Right lobe of liver (tissue), 6 donors: ENCODE results near the gene DYNLT2. TPM values are rescaled to one million over a fixed set of nuclear protein-coding genes. Genes with fewer than 3 reads are reported as not detected.

Experiments
- ATAC-seq, 4 donors: fragments of 200-7000 bp; cut with Tn5 transposase; one replicate each; pipeline ENCODE4 v1.9.1; 2020; ENCODE audit warnings: mild to moderate bottlenecking in 4 of 4, moderate library complexity in 4 of 4
- DNase-seq, 3 donors: peaks; one replicate each; pipeline ENCODE4 v3.0.0-alpha.2; 2020
- H3K27ac ChIP-seq, 3 donors: fragments of 200-600 bp; one replicate each; pipeline ENCODE4 v1.8.0; 2022
- H3K27me3 ChIP-seq, 2 donors: fragments of 200-600 bp; one replicate each; pipeline ENCODE4 v1.8.0; 2022
- H3K36me3 ChIP-seq, 4 donors: fragments of 200-600 bp; sonication (generic) in 1 of 4; one replicate each; pipeline versions ENCODE4 v1.5.1 to v1.8.0; 2017 to 2022; ENCODE audit warnings: control low read depth in 1 of 4
- H3K4me1 ChIP-seq, 4 donors: fragments of 200-600 bp; sonication (generic) in 1 of 4; one replicate each; pipeline versions ENCODE4 v1.5.1 to v1.8.0; 2017 to 2022; ENCODE audit warnings: control low read depth in 1 of 4
- H3K4me3 ChIP-seq, 3 donors: fragments of 200-600 bp; one replicate each; pipeline ENCODE4 v1.8.0; 2022
- H3K9me3 ChIP-seq, 4 donors: fragments of 200-600 bp; sonication (generic) in 1 of 4; one replicate each; pipeline versions ENCODE4 v1.5.1 to v1.8.0; 2017 to 2022; ENCODE audit warnings: control low read depth in 1 of 4
- POLR2A ChIP-seq: fragments of 450-650 bp; IDR thresholded peaks from one replicate; pipeline ENCODE4 v1.6.1; 2017; ENCODE audit warnings: antibody characterized with exemption, mild to moderate bottlenecking
- WGBS: methylation state at CpG from one replicate; pipeline ENCODE4 v1.1.6; 2018; ENCODE audit warnings: low coverage, low lambda C conversion rate; ENCODE audit not compliant: insufficient coverage; ENCODE audit errors: missing lambda C conversion rate; 5-methylcytosine and 5-hydroxymethylcytosine counted together
- intact Hi-C, 2 donors: fragments of 100-400 bp; cut with DNase I; formaldehyde crosslinking; loops; one replicate each; pipeline versions ENCODE4 v1.11.2 to v1.14.1; 2022
- total RNA-seq, 6 experiments: library from RNA; depleted of rRNA in 2 of 6; stranded (reverse); fragments of >200 nt in 2 of 6; fragmentation: NEBNext Ultra II Directional in 3 of 6; extraction: Animal tissue kit (Norgen Biotek cat#: 25700) in 3 of 6; gene quantifications; one replicate each; pipeline versions ENCODE4 v1.1.0 to v1.2.4, GENCODE V29; 2016 to 2023
- TF ChIP-seq, protein P1 (sequence below), 4 donors: fragments of 200-600 bp in 3 of 4; fragments of 450-650 bp in 1 of 4; IDR thresholded peaks; one replicate each; pipeline versions ENCODE4 v1.5.1 to v1.8.0; 2016 to 2022; ENCODE audit warnings: antibody characterized with exemption in 4 of 4, mild to moderate bottlenecking in 2 of 4
- donor health status: DM: no; HTN: yes; CAD: no.
- donor health status: DM: no; HTN: no; CAD: no.
- donor health status: DM: no; HTN: no; CAD: no.
- donor health status: DM: no; HTN: yes; CAD: no.
- donor health status: DM: no; HTN: yes; CAD: no.

Gene DYNLT2
- total RNA-seq, 6 experiments from 2014 or later, result 0.43 to 0.82 (median 0.68) TPM

DNA sequence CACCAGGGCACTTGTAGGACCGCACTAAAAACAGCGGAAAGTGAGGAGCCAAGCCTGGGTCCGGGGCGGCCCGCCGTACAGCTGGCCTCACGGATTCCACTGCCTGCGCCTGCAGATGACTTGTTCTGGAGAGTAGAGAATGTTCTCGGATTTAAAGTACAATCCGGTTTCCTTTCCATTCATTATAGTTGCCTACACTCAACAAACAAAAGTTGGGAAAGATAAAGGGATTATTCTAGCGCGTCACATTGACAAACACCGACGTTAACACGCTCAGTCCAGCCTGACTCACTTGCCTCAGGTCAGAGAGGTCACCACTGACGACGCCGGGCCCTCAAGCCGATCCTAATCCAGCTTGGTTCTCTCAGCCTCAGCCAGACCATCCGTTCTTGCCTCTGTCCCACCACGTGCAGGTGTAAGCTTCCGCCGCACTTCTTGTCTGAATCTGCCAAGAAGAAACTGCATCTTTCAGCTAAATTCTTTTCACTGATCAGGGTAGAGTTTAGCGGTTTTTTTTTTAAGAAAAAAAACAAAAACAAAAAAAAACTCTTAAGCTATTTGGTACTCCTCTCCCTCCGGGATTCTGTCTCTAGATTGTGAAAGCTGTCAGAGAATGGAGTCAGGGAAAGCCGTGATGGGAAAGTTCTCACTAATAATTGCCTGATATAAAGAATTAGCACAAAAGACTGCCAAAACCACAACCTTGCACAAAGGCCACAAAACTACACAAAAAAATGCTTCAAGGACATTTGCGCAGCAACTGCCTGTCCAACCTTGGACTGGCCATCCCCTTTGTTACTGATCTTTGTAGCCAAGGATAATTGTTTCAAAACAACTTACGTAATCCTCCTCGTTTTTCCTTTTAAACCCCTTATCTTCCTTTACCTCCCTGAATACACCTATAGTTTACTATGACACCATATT lies 26.0 kb downstream of the DYNLT2 start:
- peak; percentile 56 to 83 (median 63) for DNase-seq
- TF ChIP-seq, protein P1, sequence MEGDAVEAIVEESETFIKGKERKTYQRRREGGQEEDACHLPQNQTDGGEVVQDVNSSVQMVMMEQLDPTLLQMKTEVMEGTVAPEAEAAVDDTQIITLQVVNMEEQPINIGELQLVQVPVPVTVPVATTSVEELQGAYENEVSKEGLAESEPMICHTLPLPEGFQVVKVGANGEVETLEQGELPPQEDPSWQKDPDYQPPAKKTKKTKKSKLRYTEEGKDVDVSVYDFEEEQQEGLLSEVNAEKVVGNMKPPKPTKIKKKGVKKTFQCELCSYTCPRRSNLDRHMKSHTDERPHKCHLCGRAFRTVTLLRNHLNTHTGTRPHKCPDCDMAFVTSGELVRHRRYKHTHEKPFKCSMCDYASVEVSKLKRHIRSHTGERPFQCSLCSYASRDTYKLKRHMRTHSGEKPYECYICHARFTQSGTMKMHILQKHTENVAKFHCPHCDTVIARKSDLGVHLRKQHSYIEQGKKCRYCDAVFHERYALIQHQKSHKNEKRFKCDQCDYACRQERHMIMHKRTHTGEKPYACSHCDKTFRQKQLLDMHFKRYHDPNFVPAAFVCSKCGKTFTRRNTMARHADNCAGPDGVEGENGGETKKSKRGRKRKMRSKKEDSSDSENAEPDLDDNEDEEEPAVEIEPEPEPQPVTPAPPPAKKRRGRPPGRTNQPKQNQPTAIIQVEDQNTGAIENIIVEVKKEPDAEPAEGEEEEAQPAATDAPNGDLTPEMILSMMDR (IDR thresholded peaks at IDR 0.05), result no peak
- TF ChIP-seq POLR2A, result peak; percentile 68
- H3K4me1 ChIP-seq, result peaks cover 0 to 21% (median 8%) of the 10 kb centered on the region in 4 donors
- H3K27ac ChIP-seq, result peak overlapping the region; percentile 80 to 94 (median 83)
- no peaks in the 10 kb centered on the region for H3K27me3 ChIP-seq
- peak; percentile 45 to 79 (median 66) for ATAC-seq
- H3K4me3 ChIP-seq, result peak overlapping the region; percentile 49 to 65 (median 60)
- no peaks in the 10 kb centered on the region for H3K9me3 ChIP-seq
- no peaks in the 10 kb centered on the region for H3K36me3 ChIP-seq
- intact Hi-C loops, result no loop called here
- WGBS, result 27% methylated on average over 23 of the region's 29 CpGs

DNA sequence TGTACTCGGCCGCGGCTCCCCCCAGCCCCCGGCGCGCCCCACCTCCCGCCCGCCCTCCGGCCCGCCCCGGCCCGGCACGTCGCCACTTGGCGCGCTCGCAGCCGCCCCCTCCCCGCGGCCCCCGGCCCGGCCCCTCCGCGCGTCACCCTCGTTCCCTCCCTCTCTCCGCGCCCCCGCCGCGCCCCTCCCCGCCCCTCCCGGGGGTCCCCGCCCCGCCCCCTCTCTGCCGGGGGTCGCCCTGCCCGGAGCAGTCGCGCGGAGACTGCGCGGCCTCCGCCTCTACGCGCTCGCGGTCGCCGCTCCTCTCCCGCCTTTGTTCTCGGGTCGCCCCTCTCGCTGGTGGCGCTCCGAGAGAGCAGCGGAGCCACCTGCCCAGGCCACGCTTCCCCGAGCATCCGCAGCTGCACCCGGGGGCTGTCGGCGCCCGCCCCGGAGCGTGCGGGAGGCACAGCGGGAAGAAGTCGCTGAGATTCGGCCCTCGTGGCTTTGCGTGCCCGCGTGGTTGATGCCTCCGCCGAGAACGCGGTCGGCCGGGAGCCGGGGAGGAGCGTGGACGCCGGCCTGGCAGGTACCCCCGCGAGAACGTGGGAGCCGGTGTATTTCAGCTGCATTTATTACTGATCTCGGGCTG lies 26.8 kb downstream of the DYNLT2 start, which contains the start of gene PHF10:
Gene PHF10, minus strand, starts transcription at position 7 of the 631 bp plus-strand sequence. CDS start 569 bp downstream, outside the sequence.
- ATAC-seq, result peak; percentile 21 to 58 (median 51)
- Histone ChIP-seq H3K9me3 (no peaks in the 10 kb centered on the region), H3K4me1 (peaks cover 0 to 21% (median 8%) of the 10 kb centered on the region in 4 donors), H3K27ac (peak within 1 kb of the TSS; percentile 80 to 94 (median 88)), H3K4me3 (peak within 1 kb of the TSS; percentile 53 to 73 (median 66)), H3K36me3 (no peaks in the 10 kb centered on the region), H3K27me3 (no peaks in the 10 kb centered on the region)
- intact Hi-C loops, result no loop called here
- WGBS, result no CpG with 5 or more reads among the region's 89 CpGs
- TF ChIP-seq, protein P1 (IDR thresholded peaks at IDR 0.05), result no peak
- TF ChIP-seq POLR2A, result no peak
- peak; percentile 63 to 66 (median 65) for DNase-seq

DNA sequence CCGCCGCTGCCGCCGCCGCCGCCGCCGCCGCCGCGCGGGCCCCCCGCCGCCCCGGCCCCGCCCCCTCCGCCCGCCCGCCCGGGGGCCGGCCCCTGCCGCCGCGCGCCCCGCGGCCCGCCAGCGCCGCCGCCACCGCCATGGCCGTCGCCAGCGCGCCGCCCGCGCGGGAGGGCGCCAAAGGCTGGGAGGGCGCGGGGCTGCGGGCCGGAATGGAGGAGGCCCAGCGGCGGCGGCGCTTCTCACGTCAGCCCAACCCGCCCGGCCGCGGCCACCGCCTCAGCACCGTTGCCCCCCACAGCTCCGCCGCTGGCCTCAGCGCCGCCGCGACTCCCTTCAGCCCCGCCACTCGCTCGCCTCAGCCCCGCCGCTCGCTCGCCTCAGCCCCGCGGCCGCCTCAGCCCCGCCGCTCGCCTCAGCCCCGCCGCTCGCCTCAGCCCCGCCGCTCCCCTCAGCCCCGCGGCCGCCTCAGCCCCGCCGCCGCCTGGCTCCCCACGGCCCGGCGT lies 27.3 kb downstream of the DYNLT2 start:
- H3K27ac ChIP-seq, result peak overlapping the region; percentile 39 to 88 (median 52)
- under 1% methylated on average over 34 of the region's 89 CpGs for WGBS
- DNase-seq (peak; percentile 54 to 63 (median 54)), ATAC-seq (peak; percentile 10 to 45 (median 38))
- H3K9me3 ChIP-seq, result no peaks in the 10 kb centered on the region
- H3K4me1 ChIP-seq, result peaks cover 0 to 21% (median 8%) of the 10 kb centered on the region in 4 donors
- no peaks in the 10 kb centered on the region for H3K36me3 ChIP-seq
- H3K4me3 ChIP-seq, result peak overlapping the region in 2 of 3 donors; percentile 46 to 65
- TF ChIP-seq, protein P1 (IDR thresholded peaks at IDR 0.05), result no peak
- peak; percentile 18 for TF ChIP-seq POLR2A
- no peaks in the 10 kb centered on the region for H3K27me3 ChIP-seq
- intact Hi-C loops, result no loop called here

DNA sequence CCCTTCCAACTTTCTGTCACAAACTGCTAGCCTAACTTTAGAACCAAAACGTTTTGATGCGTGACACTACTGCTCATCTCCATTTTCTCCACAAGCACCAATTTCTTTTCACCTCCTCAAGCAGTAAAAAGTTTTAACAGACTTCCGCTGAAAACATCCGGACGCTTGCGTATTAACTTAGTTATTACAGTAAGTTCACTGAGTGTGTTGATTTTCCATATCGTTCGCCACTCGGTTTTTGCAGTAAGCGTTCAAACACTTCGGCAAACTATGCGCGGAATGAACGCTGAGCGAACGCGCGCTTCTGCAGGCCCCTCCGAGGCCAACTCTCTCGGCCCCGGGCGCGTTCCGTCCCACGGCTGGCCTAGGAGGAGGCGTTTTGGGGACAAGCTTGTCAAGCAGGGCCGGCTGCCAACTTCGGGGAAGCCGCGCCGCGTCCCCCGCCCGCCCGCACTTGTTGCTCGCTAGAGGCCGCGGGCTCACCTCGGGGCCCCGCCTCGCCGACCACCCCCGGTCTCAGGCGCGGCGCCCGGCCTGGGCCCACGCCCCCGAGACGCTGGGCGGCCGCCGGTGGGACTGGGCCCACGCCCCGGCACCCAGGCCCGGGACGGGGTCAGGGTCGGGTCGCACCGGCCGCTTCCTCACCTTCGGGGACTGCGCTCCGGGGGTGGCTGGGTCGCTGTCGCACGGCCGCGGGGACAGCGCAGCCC lies 28.0 kb downstream of the DYNLT2 start:
- TF ChIP-seq POLR2A, result peak; percentile 37
- TF ChIP-seq, protein P1 (IDR thresholded peaks at IDR 0.05), result no peak
- intact Hi-C loops, result no loop called here
- no peaks in the 10 kb centered on the region for H3K27me3 ChIP-seq
- WGBS, result 0% methylated on average over 27 of the region's 70 CpGs
- ATAC-seq (peak; percentile 63 to 76 (median 75)), DNase-seq (peak; percentile 86 to 89 (median 89))
- H3K4me3 ChIP-seq, result peak overlapping the region; percentile 53 to 73 (median 66)
- H3K27ac ChIP-seq, result peak overlapping the region; percentile 75 to 90 (median 88)
- H3K4me1 ChIP-seq, result peaks cover 0 to 21% (median 8%) of the 10 kb centered on the region in 4 donors
- H3K36me3 ChIP-seq, result no peaks in the 10 kb centered on the region
- no peaks in the 10 kb centered on the region for H3K9me3 ChIP-seq
